Glutamatergic neuron (in vitro differentiated cells): Measurements from ENCODE around the gene IRF2. TPM values are rescaled to one million over a fixed set of nuclear protein-coding genes. Genes with fewer than 3 reads are reported as not detected.

ENCODE experiments used
- DNase-seq: peaks from one replicate; pipeline ENCODE4 v3.0.0; 2022
- H3K27ac Mint-ChIP-seq: one replicate; pipeline ENCODE4 v1.8.0; 2020; ENCODE audit warnings: mild to moderate bottlenecking, mixed read lengths, inconsistent platforms; ENCODE audit not compliant: unreplicated experiment
- H3K27me3 Mint-ChIP-seq: one replicate; pipeline ENCODE4 v1.8.0; 2020; ENCODE audit warnings: mild to moderate bottlenecking, moderate library complexity, mixed read lengths, inconsistent platforms; ENCODE audit not compliant: unreplicated experiment
- H3K36me3 Mint-ChIP-seq: one replicate; pipeline ENCODE4 v1.8.0; 2020; ENCODE audit warnings: mild to moderate bottlenecking, mixed read lengths, inconsistent platforms; ENCODE audit not compliant: unreplicated experiment
- H3K4me1 Mint-ChIP-seq: one replicate; pipeline ENCODE4 v1.8.0; 2020; ENCODE audit warnings: mild to moderate bottlenecking, low read depth, mixed read lengths, inconsistent platforms; ENCODE audit not compliant: unreplicated experiment
- H3K4me3 Mint-ChIP-seq: one replicate; pipeline ENCODE4 v1.8.0; 2020; ENCODE audit warnings: mild to moderate bottlenecking, mixed read lengths, inconsistent platforms; ENCODE audit not compliant: unreplicated experiment
- H3K9me3 Mint-ChIP-seq: one replicate; pipeline ENCODE4 v1.8.0; 2020; ENCODE audit warnings: mild to moderate bottlenecking, moderate library complexity, mixed read lengths, inconsistent platforms; ENCODE audit not compliant: unreplicated experiment
- total RNA-seq: library from RNA; stranded (reverse); fragmentation: NEBNext Ultra II Directional; extraction: Animal tissue kit (Norgen Biotek cat#: 25700); gene quantifications from one replicate; pipeline ENCODE4 v1.2.1, GENCODE V29; 2021; ENCODE audit not compliant: unreplicated experiment
- TF ChIP-seq, protein P1 (sequence below): fragments of 200-600 bp; sonication (generic); IDR thresholded peaks from one replicate; pipeline ENCODE4 v1.5.0; 2021; ENCODE audit not compliant: partially characterized antibody, unreplicated experiment

Gene IRF2
- total RNA-seq, 1 donor from 2014 or later, result 7.4 TPM

DNA sequence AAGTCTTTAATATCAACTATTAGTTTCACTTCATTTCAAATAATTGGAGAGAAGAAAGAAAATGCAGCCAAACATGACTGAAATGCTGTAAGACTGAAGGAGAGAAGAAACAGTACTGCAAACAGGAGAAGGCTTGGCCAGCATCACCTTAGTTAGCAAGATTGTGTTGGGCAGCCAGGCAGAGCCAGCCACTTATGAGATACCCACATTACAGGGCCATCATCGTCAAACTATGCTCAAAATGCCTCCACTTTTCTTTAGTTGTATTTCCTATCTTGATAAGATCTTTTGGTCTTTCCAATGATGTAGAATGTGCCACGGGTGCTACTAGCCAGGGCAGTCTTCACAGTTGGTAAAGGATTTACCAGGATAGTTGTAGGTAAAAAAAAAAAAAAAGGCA is 10.9 kb upstream of the IRF2 start:
- H3K36me3 Mint-ChIP-seq, result peaks cover 4% of the 10 kb centered on the region
- no peaks in the 10 kb centered on the region for H3K9me3 Mint-ChIP-seq
- no peaks in the 10 kb centered on the region for H3K27me3 Mint-ChIP-seq
- H3K4me1 Mint-ChIP-seq, result no peaks in the 10 kb centered on the region
- no peak overlapping the region for H3K4me3 Mint-ChIP-seq
- no peak overlapping the region for H3K27ac Mint-ChIP-seq
- no peak for DNase-seq
- TF ChIP-seq, protein P1, sequence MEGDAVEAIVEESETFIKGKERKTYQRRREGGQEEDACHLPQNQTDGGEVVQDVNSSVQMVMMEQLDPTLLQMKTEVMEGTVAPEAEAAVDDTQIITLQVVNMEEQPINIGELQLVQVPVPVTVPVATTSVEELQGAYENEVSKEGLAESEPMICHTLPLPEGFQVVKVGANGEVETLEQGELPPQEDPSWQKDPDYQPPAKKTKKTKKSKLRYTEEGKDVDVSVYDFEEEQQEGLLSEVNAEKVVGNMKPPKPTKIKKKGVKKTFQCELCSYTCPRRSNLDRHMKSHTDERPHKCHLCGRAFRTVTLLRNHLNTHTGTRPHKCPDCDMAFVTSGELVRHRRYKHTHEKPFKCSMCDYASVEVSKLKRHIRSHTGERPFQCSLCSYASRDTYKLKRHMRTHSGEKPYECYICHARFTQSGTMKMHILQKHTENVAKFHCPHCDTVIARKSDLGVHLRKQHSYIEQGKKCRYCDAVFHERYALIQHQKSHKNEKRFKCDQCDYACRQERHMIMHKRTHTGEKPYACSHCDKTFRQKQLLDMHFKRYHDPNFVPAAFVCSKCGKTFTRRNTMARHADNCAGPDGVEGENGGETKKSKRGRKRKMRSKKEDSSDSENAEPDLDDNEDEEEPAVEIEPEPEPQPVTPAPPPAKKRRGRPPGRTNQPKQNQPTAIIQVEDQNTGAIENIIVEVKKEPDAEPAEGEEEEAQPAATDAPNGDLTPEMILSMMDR, result no peak

DNA sequence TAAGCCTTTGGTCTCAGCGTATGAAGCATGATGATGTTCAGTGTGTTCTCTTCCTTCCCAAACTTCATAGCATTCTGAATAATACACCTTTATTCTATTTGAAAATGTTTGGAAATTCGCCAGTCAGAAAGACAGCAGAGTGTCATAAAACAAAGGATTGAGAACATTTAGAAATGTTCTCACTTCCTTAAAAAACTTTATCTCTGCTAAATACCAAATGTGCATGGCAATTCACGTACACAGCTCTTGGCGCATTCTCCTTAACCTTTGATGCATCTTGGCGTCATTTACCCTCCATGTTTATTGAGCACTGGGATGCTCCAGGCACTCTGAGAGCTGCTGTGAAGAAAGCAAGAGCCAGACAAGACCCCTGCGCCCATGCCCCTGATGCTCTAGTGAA is 7.2 kb upstream of the IRF2 start:
- H3K9me3 Mint-ChIP-seq, result no peaks in the 10 kb centered on the region
- H3K4me3 Mint-ChIP-seq, result no peak overlapping the region
- no peaks in the 10 kb centered on the region for H3K4me1 Mint-ChIP-seq
- no peak for DNase-seq
- peaks cover 4% of the 10 kb centered on the region for H3K36me3 Mint-ChIP-seq
- TF ChIP-seq, protein P1, result no peak
- H3K27ac Mint-ChIP-seq, result no peak overlapping the region
- no peaks in the 10 kb centered on the region for H3K27me3 Mint-ChIP-seq

DNA sequence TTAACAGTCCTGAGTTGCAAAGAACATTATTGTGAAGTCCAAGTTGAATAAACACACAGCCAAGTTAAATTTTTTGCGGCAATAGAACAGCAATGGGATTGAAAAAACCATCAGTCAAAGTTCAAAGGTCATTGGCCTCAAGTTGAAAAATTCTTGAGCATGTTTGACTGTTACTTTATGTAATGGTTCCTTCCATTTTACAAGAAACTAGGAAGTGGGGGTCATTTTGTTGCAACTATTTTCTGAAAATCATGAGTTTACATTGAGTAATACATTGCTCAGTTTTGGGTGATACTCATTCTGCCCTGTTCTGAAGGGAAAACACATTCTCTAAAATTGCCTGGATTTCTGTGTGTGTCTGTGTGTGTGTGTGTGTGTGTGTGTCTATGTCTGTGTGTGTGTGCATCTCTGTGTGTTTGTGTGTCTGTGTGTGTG is 5.2 kb upstream of the IRF2 start:
- no peak overlapping the region for H3K4me3 Mint-ChIP-seq

GRCh38 chr4:184477201-184477999 is 3.0 kb upstream of the IRF2 start:
- Mint-ChIP-seq H3K27me3 (peaks cover 5% of the 10 kb centered on the region), H3K9me3 (peaks cover 6% of the 10 kb centered on the region), H3K4me3 (no peak overlapping the region), H3K4me1 (peaks cover 3% of the 10 kb centered on the region), H3K27ac (no peak overlapping the region), H3K36me3 (no peaks in the 10 kb centered on the region)
- TF ChIP-seq, protein P1, result no peak
- DNase-seq, result no peak

More for the DNA sequence above, 5.2 kb upstream of the IRF2 start:
- Mint-ChIP-seq H3K27me3 (no peaks in the 10 kb centered on the region), H3K27ac (no peak overlapping the region), H3K36me3 (peaks cover 4% of the 10 kb centered on the region), H3K4me1 (peaks cover 3% of the 10 kb centered on the region), H3K9me3 (no peaks in the 10 kb centered on the region)
- TF ChIP-seq, protein P1, result no peak
- DNase-seq, result no peak

- peaks cover 7% of the 10 kb centered on the region for H3K27me3 Mint-ChIP-seq
- peaks cover 7% of the 10 kb centered on the region for H3K9me3 Mint-ChIP-seq
- no peaks in the 10 kb centered on the region for H3K36me3 Mint-ChIP-seq
- TF ChIP-seq, protein P1, result no peak
- no peak overlapping the region for H3K4me3 Mint-ChIP-seq
- no peak overlapping the region for H3K27ac Mint-ChIP-seq
- H3K4me1 Mint-ChIP-seq, result peaks cover 5% of the 10 kb centered on the region
- DNase-seq, result no peak
Measured at GRCh38 chr4:184476695-184477094, 2.3 kb upstream of the IRF2 start.
